CD8-positive, alpha-beta memory T cell (primary cell): ENCODE measurements around the gene SERAC1. TPM values are rescaled to one million over a fixed set of nuclear protein-coding genes. Genes with fewer than 3 reads are reported as not detected.

Source experiments
- CTCF ChIA-PET: fragments of 350-600 bp; sonication (Branson Sonifier 250); formaldehyde crosslinking; loops from one replicate; lab custom pipeline; 2021; ENCODE audit warnings: antibody characterized with exemption; lab: Charles Lee
- POLR2A ChIA-PET: fragments of 350-600 bp; sonication (Branson Sonifier 250); formaldehyde crosslinking; loops from one replicate; lab custom pipeline; 2021; ENCODE audit warnings: antibody characterized with exemption; lab: Charles Lee
- DNase-seq, 5 donors: peaks; one replicate each; pipeline versions ENCODE4 v3.0.0 to v3.0.0-alpha.2; 2020 to 2022; ENCODE audit warnings: mixed read lengths in 1 of 5
- H3K27ac ChIP-seq: one replicate; pipeline ENCODE4 v1.7.0; 2013; ENCODE audit warnings: low read depth, mild to moderate bottlenecking, low read length, moderate library complexity
- H3K27me3 ChIP-seq: 2 replicates; pipeline ENCODE4 v1.7.0; 2013; ENCODE audit warnings: low read length, mild to moderate bottlenecking; ENCODE audit not compliant: insufficient read depth, poor library complexity, severe bottlenecking
- H3K36me3 ChIP-seq: 2 replicates; pipeline ENCODE4 v1.7.0; 2013; ENCODE audit warnings: mild to moderate bottlenecking, low read length, moderate library complexity; ENCODE audit not compliant: insufficient read depth
- H3K4me1 ChIP-seq: 2 replicates; pipeline ENCODE4 v1.7.0; 2013; ENCODE audit warnings: mild to moderate bottlenecking, low read length, moderate library complexity; ENCODE audit not compliant: insufficient read depth
- H3K4me3 ChIP-seq: 2 replicates; pipeline ENCODE4 v1.7.0; 2013; ENCODE audit warnings: mild to moderate bottlenecking, low read length
- H3K9me3 ChIP-seq: 2 replicates; pipeline ENCODE4 v1.7.0; 2013; ENCODE audit warnings: mild to moderate bottlenecking, low read length
- H3K27ac Mint-ChIP-seq, 8 donors: one replicate each; pipeline ENCODE4 v1.8.0; 2020 to 2021; ENCODE audit warnings: mixed read lengths in 8 of 8, mild to moderate bottlenecking in 6 of 8, inconsistent platforms in 3 of 8, moderate library complexity in 3 of 8
- H3K27me3 Mint-ChIP-seq, 2 donors: one replicate each; pipeline ENCODE4 v1.8.0; 2020 to 2021; ENCODE audit warnings: mixed read lengths in 2 of 2, mild to moderate bottlenecking in 1 of 2, moderate library complexity in 1 of 2
- H3K36me3 Mint-ChIP-seq, 3 donors: one replicate each; pipeline ENCODE4 v1.8.0; 2020 to 2021; ENCODE audit warnings: mixed read lengths in 3 of 3, inconsistent platforms in 1 of 3, mild to moderate bottlenecking in 1 of 3
- H3K4me1 Mint-ChIP-seq, 3 donors: one replicate each; pipeline ENCODE4 v1.8.0; 2020 to 2021; ENCODE audit warnings: mixed read lengths in 3 of 3, inconsistent platforms in 1 of 3, mild to moderate bottlenecking in 1 of 3
- H3K4me3 Mint-ChIP-seq, 7 donors: one replicate each; pipeline ENCODE4 v1.8.0; 2020 to 2021; ENCODE audit warnings: mixed read lengths in 7 of 7, mild to moderate bottlenecking in 6 of 7, moderate library complexity in 4 of 7, inconsistent platforms in 2 of 7
- H3K9me3 Mint-ChIP-seq, 5 donors: one replicate each; pipeline ENCODE4 v1.8.0; 2020 to 2022; ENCODE audit warnings: mixed read lengths in 5 of 5, mild to moderate bottlenecking in 3 of 5, moderate library complexity in 2 of 5, inconsistent platforms in 1 of 5
- polyA plus RNA-seq: library from polyadenylated mRNA; unstranded; fragments of 300-500 nt; fragmentation: Illumina TruSeq; gene quantifications from one replicate; pipeline ENCODE4 v1.2.3, GENCODE V29; 2021
- total RNA-seq, 2 experiments: library from RNA; stranded (reverse); gene quantifications; one replicate each; pipeline ENCODE4 v1.2.3, GENCODE V29; 2021

Gene SERAC1
- total and polyA plus RNA-seq, 3 experiments from 2014 or later: 3.9 to 4.9 (median 4.8) TPM

GRCh38 chr6:158070513-158070912, 97.5 kb downstream of the SERAC1 start:
- Histone ChIP-seq H3K36me3 (no peaks in the 10 kb centered on the region), H3K27me3 (no peaks in the 10 kb centered on the region), H3K9me3 (no peaks in the 10 kb centered on the region), H3K4me1 (peaks cover 7% of the 10 kb centered on the region), H3K27ac (no peak overlapping the region), H3K4me3 (no peak overlapping the region)
- no peak for DNase-seq
- no peaks in the 10 kb centered on the region for H3K27me3 Mint-ChIP-seq
- CTCF ChIA-PET: interaction anchor here (1.0 to 6.8 kb wide), 7 partner anchors 10 to 314 kb away, joined by 3 to 33 read pairs (median 10); no protein-coding TSS in a partner anchor
- POLR2A ChIA-PET: no interaction called here
- H3K4me3 Mint-ChIP-seq: no peak overlapping the region
- H3K9me3 Mint-ChIP-seq: no peaks in the 10 kb centered on the region
- H3K27ac Mint-ChIP-seq: no peak overlapping the region
- H3K4me1 Mint-ChIP-seq: peaks cover 12 to 19% (median 13%) of the 10 kb centered on the region in 3 donors
- H3K36me3 Mint-ChIP-seq: peaks cover 9 to 56% (median 14%) of the 10 kb centered on the region in 3 donors

- Histone ChIP-seq H3K27me3 (no peaks in the 10 kb centered on the region), H3K27ac (no peak overlapping the region), H3K4me3 (no peak overlapping the region), H3K9me3 (no peaks in the 10 kb centered on the region), H3K36me3 (no peaks in the 10 kb centered on the region), H3K4me1 (peaks cover 7% of the 10 kb centered on the region)
- H3K4me1 Mint-ChIP-seq: peaks cover 12 to 19% (median 13%) of the 10 kb centered on the region in 3 donors
- DNase-seq: no peak
- ChIA-PET CTCF (interaction anchor here (0.7 to 6.8 kb wide), 9 partner anchors 9 to 313 kb away, joined by 3 to 33 read pairs (median 5); no protein-coding TSS in a partner anchor), POLR2A (no interaction called here)
- no peaks in the 10 kb centered on the region for H3K27me3 Mint-ChIP-seq
- peak overlapping the region in 3 of 8 donors; percentile 36 to 60 (median 60) for H3K27ac Mint-ChIP-seq
- H3K36me3 Mint-ChIP-seq: peaks cover 9 to 56% (median 15%) of the 10 kb centered on the region in 3 donors
- H3K4me3 Mint-ChIP-seq: no peak overlapping the region
- H3K9me3 Mint-ChIP-seq: no peaks in the 10 kb centered on the region
Measured at GRCh38 chr6:158069800-158070195, 98.3 kb downstream of the SERAC1 start.

GRCh38 chr6:158068893-158069799, 98.9 kb downstream of the SERAC1 start:
- H3K27ac ChIP-seq: no peak overlapping the region
- no peaks in the 10 kb centered on the region for H3K9me3 ChIP-seq
- Mint-ChIP-seq H3K9me3 (no peaks in the 10 kb centered on the region), H3K36me3 (peaks cover 9 to 54% (median 12%) of the 10 kb centered on the region in 3 donors), H3K4me1 (peaks cover 12 to 19% (median 13%) of the 10 kb centered on the region in 3 donors), H3K4me3 (no peak overlapping the region), H3K27me3 (no peaks in the 10 kb centered on the region), H3K27ac (peak overlapping the region in 7 of 8 donors; percentile 12 to 77 (median 60))
- H3K4me1 ChIP-seq: peaks cover 7% of the 10 kb centered on the region
- ChIA-PET POLR2A (no interaction called here), CTCF (interaction anchor here (0.7 to 6.8 kb wide), 6 partner anchors 8 to 89 kb away, joined by 3 to 33 read pairs (median 4); no protein-coding TSS in a partner anchor)
- no peaks in the 10 kb centered on the region for H3K36me3 ChIP-seq
- H3K27me3 ChIP-seq: no peaks in the 10 kb centered on the region
- no peak for DNase-seq
- no peak overlapping the region for H3K4me3 ChIP-seq

GRCh38 chr6:158068156-158068892, 99.7 kb downstream of the SERAC1 start:
- ChIA-PET POLR2A (no interaction called here), CTCF (interaction anchor here (1.7 to 6.8 kb wide), 2 partner anchors 42 kb away, joined by 6 to 31 read pairs; no protein-coding TSS in a partner anchor)
- no peaks in the 10 kb centered on the region for H3K9me3 ChIP-seq
- no peaks in the 10 kb centered on the region for H3K27me3 Mint-ChIP-seq
- no peak for DNase-seq
- no peaks in the 10 kb centered on the region for H3K9me3 Mint-ChIP-seq
- no peak overlapping the region for H3K4me3 ChIP-seq
- peak overlapping the region in 3 of 8 donors; percentile 12 to 77 (median 60) for H3K27ac Mint-ChIP-seq
- peaks cover 7% of the 10 kb centered on the region for H3K4me1 ChIP-seq
- H3K36me3 ChIP-seq: no peaks in the 10 kb centered on the region
- peaks cover 8 to 57% (median 9%) of the 10 kb centered on the region in 3 donors for H3K36me3 Mint-ChIP-seq
- no peaks in the 10 kb centered on the region for H3K27me3 ChIP-seq
- no peak overlapping the region for H3K4me3 Mint-ChIP-seq
- H3K4me1 Mint-ChIP-seq: peaks cover 12 to 19% (median 13%) of the 10 kb centered on the region in 3 donors
- H3K27ac ChIP-seq: no peak overlapping the region

GRCh38 chr6:158067436-158068015, 100.5 kb downstream of the SERAC1 start:
- Mint-ChIP-seq H3K4me3 (no peak overlapping the region), H3K4me1 (peaks cover 12 to 19% (median 13%) of the 10 kb centered on the region in 3 donors), H3K27ac (peak overlapping the region in 3 of 8 donors; percentile 42 to 82 (median 70)), H3K36me3 (peaks cover 8 to 62% (median 9%) of the 10 kb centered on the region in 3 donors), H3K9me3 (no peaks in the 10 kb centered on the region), H3K27me3 (no peaks in the 10 kb centered on the region)
- Histone ChIP-seq H3K4me1 (peaks cover 6% of the 10 kb centered on the region), H3K4me3 (no peak overlapping the region), H3K27ac (no peak overlapping the region), H3K9me3 (no peaks in the 10 kb centered on the region), H3K27me3 (no peaks in the 10 kb centered on the region), H3K36me3 (no peaks in the 10 kb centered on the region)
- DNase-seq: no peak
- POLR2A ChIA-PET: no interaction called here
- CTCF ChIA-PET: interaction anchor here (1.7 kb wide), 1 partner anchor 41 kb away, joined by 6 read pairs; no protein-coding TSS in a partner anchor

GRCh38 chr6:158066136-158066781, 101.8 kb downstream of the SERAC1 start:
- no peak overlapping the region for H3K27ac ChIP-seq
- no peaks in the 10 kb centered on the region for H3K9me3 ChIP-seq
- no peak for DNase-seq
- Mint-ChIP-seq H3K27ac (peak overlapping the region in 2 of 8 donors; percentile 2 to 11), H3K4me3 (no peak overlapping the region), H3K27me3 (no peaks in the 10 kb centered on the region), H3K4me1 (peaks cover 7 to 13% (median 8%) of the 10 kb centered on the region in 3 donors), H3K36me3 (peaks cover 5 to 60% (median 6%) of the 10 kb centered on the region in 3 donors), H3K9me3 (no peaks in the 10 kb centered on the region)
- H3K4me1 ChIP-seq: no peaks in the 10 kb centered on the region
- H3K27me3 ChIP-seq: no peaks in the 10 kb centered on the region
- H3K4me3 ChIP-seq: no peak overlapping the region
- POLR2A ChIA-PET: no interaction called here
- no peaks in the 10 kb centered on the region for H3K36me3 ChIP-seq
- CTCF ChIA-PET: no interaction called here

GRCh38 chr6:158064725-158065251, 103.3 kb downstream of the SERAC1 start:
- H3K27ac ChIP-seq: no peak overlapping the region
- ChIA-PET CTCF (interaction anchor here (1.9 kb wide), 1 partner anchor 38 kb away, joined by 7 read pairs; no protein-coding TSS in a partner anchor), POLR2A (no interaction called here)
- Mint-ChIP-seq H3K4me1 (peaks cover 11 to 18% (median 12%) of the 10 kb centered on the region in 3 donors), H3K27ac (no peak overlapping the region), H3K36me3 (peaks cover 5 to 47% (median 6%) of the 10 kb centered on the region in 3 donors), H3K9me3 (no peaks in the 10 kb centered on the region), H3K4me3 (no peak overlapping the region), H3K27me3 (no peaks in the 10 kb centered on the region)
- H3K9me3 ChIP-seq: no peaks in the 10 kb centered on the region
- H3K36me3 ChIP-seq: no peaks in the 10 kb centered on the region
- peak in 1 of 5 donors; percentile 15 for DNase-seq
- H3K27me3 ChIP-seq: no peaks in the 10 kb centered on the region
- peaks cover 9% of the 10 kb centered on the region for H3K4me1 ChIP-seq
- no peak overlapping the region for H3K4me3 ChIP-seq
